22Rv1 (cell line): ENCODE measurements around the gene WNT3A.
"Not testable (repeated sequence)": the region's sequence is repeated elsewhere in the genome, so short reads cannot be mapped to it uniquely, and the experiment has no call there.

Source experiments
- H3K27ac ChIP-seq: fragments of 450-650 bp; 2 replicates; pipeline ENCODE4 v1.5.1; 2017
- ZFX ChIP-seq: fragments of 450-650 bp; IDR thresholded peaks from 2 replicates; pipeline ENCODE4 v1.6.1; 2017; ENCODE audit warnings: antibody characterized with exemption, borderline replicate concordance
- TF ChIP-seq, protein P1 (sequence below): fragments of 450-650 bp; IDR thresholded peaks from 2 replicates; pipeline ENCODE4 v1.5.1; 2017; ENCODE audit warnings: mild to moderate bottlenecking

WNT3A gene, protein sequence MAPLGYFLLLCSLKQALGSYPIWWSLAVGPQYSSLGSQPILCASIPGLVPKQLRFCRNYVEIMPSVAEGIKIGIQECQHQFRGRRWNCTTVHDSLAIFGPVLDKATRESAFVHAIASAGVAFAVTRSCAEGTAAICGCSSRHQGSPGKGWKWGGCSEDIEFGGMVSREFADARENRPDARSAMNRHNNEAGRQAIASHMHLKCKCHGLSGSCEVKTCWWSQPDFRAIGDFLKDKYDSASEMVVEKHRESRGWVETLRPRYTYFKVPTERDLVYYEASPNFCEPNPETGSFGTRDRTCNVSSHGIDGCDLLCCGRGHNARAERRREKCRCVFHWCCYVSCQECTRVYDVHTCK

DNA sequence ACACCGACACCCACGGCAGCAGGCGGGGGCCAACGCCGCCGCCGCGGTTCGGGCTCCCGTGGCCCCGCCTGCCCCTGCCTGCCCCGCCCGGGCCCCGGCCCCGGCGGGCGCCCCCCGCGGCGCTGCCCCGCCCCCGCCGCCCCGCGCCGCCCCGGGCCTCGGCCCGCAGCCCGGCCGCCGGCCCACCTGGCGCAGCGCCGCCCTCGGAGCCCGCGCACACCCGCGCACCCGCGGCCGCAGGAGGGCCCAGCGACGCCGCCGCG is at the start of gene WNT3A:
Gene WNT3A (plus strand): TSS at position 213 of the 263 bp plus-strand sequence. CDS start 131 bp downstream, outside the sequence.
- no peak within 1 kb of the TSS for H3K27ac ChIP-seq
- no peak for TF ChIP-seq ZFX
- TF ChIP-seq, protein P1, sequence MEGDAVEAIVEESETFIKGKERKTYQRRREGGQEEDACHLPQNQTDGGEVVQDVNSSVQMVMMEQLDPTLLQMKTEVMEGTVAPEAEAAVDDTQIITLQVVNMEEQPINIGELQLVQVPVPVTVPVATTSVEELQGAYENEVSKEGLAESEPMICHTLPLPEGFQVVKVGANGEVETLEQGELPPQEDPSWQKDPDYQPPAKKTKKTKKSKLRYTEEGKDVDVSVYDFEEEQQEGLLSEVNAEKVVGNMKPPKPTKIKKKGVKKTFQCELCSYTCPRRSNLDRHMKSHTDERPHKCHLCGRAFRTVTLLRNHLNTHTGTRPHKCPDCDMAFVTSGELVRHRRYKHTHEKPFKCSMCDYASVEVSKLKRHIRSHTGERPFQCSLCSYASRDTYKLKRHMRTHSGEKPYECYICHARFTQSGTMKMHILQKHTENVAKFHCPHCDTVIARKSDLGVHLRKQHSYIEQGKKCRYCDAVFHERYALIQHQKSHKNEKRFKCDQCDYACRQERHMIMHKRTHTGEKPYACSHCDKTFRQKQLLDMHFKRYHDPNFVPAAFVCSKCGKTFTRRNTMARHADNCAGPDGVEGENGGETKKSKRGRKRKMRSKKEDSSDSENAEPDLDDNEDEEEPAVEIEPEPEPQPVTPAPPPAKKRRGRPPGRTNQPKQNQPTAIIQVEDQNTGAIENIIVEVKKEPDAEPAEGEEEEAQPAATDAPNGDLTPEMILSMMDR = no peak

DNA sequence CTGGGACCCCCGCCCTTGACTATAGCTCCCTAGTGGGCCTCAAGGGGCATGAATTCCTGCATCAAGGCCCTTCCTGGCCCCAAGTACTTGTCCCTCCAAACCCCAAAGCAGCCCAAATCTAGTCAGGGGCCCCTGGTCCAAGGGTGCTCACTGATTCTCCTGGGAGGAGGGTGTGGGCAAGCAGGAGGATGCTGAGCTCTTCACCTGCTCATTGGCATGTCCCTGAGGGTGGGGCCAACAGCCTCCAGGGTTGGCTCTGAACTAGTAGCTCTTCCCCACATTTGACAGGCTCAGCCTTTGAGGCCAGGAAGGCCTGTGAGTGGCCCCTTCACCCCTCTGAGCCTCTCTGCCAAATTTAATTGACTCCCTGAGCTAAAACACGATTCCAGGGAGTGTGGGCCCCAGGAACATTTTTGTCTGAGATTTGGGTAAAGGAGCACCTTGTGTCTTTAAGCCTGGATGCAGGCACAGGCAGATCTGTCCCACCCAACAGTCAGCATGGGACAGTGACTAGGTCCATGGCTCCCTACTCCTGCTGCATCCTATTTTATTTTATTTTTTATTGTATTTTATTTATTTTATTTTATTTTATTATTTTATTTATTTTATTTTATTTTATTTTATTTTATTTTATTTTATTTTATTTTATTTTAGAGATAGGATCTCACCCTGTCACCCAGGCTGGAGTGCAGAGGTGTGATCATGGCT is 48.0 kb upstream of the WNT3A start:
- H3K27ac ChIP-seq = no peak overlapping the region
- no peak for TF ChIP-seq ZFX
- TF ChIP-seq, protein P1 = no peak

DNA sequence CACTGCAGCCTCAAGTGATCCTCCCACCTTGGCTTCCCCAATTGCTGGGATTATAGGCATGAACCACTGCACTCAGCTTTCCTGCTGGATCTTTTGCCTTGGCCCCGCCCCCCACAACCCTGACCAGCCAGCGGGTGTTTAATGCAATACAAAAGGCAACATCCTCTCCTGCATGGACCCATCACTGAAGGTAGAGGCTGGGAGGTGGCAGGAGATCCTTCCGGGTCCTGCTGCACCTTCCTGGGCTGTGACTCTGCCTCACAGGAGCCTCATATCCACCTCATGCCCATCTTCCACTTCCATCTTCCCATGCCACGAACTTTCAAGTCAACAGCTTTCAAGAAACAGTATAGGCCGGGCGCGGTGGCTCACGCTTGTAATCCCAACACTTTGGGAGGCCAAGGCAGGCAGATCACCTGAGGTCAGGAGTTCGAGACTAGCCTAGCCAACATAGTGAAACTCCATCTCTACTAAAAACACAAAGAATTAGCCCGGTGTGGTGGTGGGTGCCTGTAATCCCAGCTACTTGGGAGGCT is 47.4 kb upstream of the WNT3A start:
- no peak overlapping the region for H3K27ac ChIP-seq
- no peak for TF ChIP-seq ZFX
- TF ChIP-seq, protein P1 = no peak

DNA sequence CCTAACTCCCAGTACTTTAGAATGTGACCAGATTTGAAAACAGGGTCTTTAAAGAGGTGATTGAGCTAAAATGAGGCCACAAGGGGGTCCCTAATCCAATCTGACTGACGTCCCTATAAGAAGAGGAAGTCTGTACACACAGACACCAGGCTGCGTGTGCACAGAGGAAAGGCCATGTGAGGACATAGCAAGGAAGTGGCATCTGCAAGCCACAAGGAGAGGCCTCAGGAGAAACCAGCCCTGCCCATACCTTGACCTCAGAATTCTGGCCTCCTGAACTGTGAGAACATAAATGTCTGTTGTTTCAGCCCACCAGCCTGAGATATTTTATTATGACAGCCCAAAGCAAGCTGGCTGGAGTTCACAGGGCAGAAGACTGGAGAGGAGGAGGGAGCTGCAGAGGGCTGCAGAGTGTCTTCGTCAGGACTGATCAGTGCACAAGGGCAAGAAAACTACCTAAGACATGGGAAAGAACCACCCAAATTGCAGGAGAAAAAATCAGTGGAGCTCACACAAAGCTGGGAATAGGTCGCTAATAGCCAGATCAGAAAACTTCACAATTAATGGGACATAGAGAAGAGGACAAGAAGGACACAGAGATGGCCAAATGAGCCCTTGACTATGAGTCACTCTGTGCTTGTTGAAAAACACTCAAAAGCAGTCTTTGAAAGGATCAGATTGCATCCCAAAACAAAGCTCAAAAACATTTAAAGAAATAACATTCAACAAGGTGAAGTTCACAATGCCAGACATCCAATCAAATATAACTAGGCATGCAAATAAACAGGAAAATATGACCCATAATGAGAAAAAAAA is 44.9 kb upstream of the WNT3A start:
- H3K27ac ChIP-seq = no peak overlapping the region
- TF ChIP-seq, protein P1 = no peak
- TF ChIP-seq ZFX = no peak

DNA sequence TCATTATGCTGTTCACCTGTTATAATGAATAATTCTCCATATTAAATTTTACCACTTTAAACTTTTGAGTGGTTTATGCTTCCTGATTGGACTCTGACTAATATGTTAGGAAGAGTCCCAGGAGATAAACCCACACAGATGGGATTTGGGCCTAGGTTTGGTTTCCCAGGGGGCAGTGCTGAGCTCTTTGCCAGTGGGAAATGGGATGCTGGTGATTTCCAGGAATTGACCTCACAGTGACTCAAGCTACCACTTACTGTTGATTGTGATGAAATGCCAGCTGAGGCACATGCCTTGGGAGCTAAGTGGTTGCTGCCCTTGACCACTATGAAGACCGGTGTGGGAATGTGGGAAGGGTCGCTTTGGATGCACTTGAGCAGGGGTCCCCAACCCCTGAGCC is 40.1 kb upstream of the WNT3A start:
- TF ChIP-seq, protein P1 = peak; percentile 43
- H3K27ac ChIP-seq = not testable (repeated sequence)

DNA sequence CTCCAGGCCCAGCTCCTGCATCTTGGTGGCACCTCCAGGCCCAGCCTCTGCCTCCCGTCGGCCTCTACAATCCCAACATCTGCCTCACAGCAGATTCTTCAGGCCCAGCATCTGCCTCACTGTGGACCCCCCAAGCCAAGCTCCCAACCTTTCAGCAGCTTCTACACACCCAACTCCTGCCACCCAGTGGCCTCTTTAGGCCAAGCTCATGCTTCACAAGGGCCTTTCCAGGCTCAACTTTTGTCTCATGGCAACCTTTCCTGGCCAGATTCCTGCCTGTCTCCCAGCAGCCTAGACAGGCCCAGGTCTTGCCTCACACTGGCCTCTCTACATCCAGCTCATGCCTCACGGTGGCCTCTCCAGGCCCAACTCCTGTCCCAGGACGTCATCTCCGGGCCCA is 39.0 kb upstream of the WNT3A start:
- H3K27ac ChIP-seq = not testable (repeated sequence)
- TF ChIP-seq, protein P1 = peak; percentile 9; the same call in 1 of the 2 replicates

DNA sequence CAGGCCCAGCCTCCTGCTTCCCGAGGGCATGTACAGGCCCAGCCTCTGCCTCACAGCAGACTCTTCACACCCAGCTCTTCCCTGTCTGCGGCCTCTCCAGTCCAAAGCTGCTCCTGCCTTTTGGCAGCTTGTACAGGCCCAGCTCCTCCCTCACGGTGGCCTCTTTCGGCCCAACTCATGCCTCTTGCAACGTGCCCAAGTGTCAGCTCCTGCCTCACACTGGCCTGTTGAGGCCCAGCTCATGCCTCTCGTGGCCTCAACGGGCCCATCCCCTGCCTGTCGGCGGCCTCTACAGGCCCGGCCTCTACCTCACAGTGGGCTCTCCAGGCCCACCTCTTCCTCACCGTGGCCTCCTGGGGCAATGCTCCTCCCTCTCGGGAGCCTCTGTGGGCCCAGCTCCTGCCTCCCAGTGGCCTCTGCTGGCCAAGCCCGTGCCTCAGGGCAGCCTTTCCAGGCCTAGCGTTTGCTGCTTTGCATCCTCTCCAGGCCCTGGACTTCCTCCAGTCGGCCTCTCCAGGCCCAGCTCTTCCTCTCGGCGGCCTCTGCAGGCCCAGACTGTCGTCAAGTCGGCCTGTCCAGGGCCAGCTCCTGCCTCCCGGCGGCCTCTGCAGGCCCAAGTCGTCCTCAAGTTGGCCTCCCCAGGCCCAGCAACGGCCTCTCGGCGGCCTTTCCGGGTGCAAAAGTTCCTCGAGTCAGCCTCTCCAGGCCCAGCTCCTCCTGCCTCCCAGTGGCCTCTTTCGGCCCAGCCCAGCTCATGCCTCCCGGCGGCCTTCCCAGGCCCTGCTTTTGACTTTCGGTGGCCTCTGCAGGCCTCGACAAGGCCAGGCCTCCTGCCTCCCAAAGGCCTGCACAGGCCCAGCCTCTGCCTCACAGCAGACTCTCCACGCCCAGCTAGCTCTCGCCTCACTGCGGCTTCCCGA is 36.5 kb upstream of the WNT3A start:
- H3K27ac ChIP-seq = not testable (repeated sequence)

DNA sequence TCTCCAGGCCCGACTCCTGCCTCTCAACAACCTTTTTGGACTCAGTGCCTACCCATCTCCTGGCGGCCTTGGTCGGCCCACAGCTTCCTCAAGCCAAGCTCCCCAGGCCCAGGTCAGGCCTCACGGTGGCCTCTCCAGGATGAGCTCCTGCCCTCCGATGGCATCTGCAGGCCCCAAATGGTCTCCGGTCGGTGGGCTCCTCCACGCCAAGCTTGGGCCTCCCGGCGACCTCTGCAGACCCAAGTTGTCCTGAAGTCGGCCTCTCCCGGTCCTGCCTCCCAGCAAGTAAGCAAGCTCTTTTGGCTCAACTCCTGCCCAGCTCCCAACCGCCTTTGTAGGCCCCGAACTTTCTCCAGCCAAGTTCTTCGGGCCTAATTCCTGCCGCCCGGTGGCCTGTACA is 35.6 kb upstream of the WNT3A start:
- not testable (repeated sequence) for H3K27ac ChIP-seq

DNA sequence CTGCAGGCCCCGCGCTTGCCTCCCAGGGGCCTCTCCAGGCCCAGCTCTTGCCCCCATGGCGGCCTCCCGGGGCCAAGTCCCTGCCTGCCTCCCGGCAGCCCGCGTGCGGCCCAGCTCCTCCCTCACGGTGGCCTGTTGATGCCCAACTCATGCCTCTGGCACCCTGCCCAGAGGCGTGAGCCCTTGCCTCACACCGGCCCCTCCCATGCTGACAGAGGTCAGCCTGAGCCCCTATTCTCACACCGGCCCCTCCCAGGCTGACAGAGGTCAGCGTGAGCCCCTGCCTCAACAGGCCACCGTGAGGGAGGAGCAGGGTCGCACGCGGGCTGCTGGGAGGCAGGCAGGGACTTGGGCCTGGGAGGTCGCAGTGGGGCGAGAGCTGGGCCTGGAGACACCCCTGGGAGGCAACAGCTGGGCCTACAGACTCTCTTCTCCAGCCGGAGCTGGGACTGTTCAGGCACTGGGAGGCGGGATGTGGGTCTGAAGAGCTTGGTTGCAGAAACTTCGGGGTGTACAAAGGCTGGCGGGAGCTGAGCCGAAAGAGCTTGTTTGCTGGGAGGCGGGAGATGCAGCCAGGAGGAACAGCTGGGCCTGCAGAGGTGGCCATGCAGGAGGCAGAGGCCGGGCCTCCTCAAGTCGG is 35.0 kb upstream of the WNT3A start:
- not testable (repeated sequence) for H3K27ac ChIP-seq

DNA sequence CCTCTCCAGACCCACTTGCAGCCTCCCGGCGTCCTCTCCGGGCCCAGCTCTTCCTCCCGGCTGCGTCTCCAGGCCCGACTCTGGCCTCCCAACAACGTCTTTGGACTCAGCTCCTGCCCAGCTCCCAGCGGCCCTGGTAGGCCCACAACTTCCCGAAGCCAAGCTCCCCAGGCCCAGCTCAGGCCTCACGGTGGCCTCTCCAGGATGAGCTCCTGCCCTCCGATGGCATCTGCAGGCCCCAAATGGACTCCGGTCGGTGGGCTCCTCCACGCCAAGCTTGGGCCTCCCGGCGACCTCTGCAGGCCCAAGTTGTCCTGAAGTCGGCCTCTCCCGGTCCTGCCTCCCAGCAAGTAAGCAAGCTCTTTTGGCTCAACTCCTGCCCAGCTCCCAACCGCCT is 34.5 kb upstream of the WNT3A start:
- H3K27ac ChIP-seq = not testable (repeated sequence)
